Stimulated activated CD4-positive, alpha-beta T cell treated with anti-CD3 and anti-CD28 coated beads, TNF-alpha, amount 100 ng/mL, for 4 hours (primary cell): ENCODE measurements around the gene NKPD1.
A peak's percentile ranks its signal among the peaks of the same experiment; 100 is the strongest.

Experiments
- DNase-seq, 3 experiments: peaks; one replicate each; pipeline ENCODE4 v3.0.0-alpha.2; 2020; ENCODE audit warnings: low read depth in 3 of 3

Gene NKPD1

GRCh38 chr19:45156011-45156630 lies 4.7 kb downstream of the NKPD1 start:
- DNase-seq: no peak

GRCh38 chr19:45154064-45154827 lies 6.5 kb downstream of the NKPD1 start:
- no peak for DNase-seq

- peak in 2 of 3 experiments; percentile 12 to 36 for DNase-seq
These were observed 7.3 kb downstream of the NKPD1 start for GRCh38 chr19:45153339-45154063.

GRCh38 chr19:45152504-45153338 lies 8.1 kb downstream of the NKPD1 start:
- peak; percentile 21 to 34 (median 23) for DNase-seq

GRCh38 chr19:45151821-45152503 lies 8.8 kb downstream of the NKPD1 start:
- DNase-seq: no peak

- DNase-seq: no peak
These were observed 9.5 kb downstream of the NKPD1 start for GRCh38 chr19:45151320-45151719.

- DNase-seq: no peak
These were observed 10.0 kb downstream of the NKPD1 start for GRCh38 chr19:45150751-45151281.

- no peak for DNase-seq
These were observed 10.6 kb downstream of the NKPD1 start for GRCh38 chr19:45150180-45150579.

- no peak for DNase-seq
These were observed 11.7 kb downstream of the NKPD1 start for GRCh38 chr19:45149129-45149528.

- no peak for DNase-seq
These were observed 12.7 kb downstream of the NKPD1 start for GRCh38 chr19:45147835-45148676.

- DNase-seq: no peak
These were observed 14.0 kb downstream of the NKPD1 start for GRCh38 chr19:45146741-45147205.

GRCh38 chr19:45146251-45146650 lies 14.5 kb downstream of the NKPD1 start:
- DNase-seq: no peak

- no peak for DNase-seq
These were observed 15.3 kb downstream of the NKPD1 start for GRCh38 chr19:45145270-45146189.

- DNase-seq: no peak
These were observed 16.1 kb downstream of the NKPD1 start for GRCh38 chr19:45144431-45145269.

GRCh38 chr19:45142726-45143110 lies 18.1 kb downstream of the NKPD1 start:
- DNase-seq: no peak

GRCh38 chr19:45142016-45142725 lies 18.6 kb downstream of the NKPD1 start:
- DNase-seq: no peak

GRCh38 chr19:45141203-45141900 lies 19.4 kb downstream of the NKPD1 start:
- DNase-seq: no peak
